ENCODE results near the gene FDX2.
A peak's percentile ranks its signal among the peaks of the same experiment; 100 is the strongest.

The FDX2 gene

GRCh38 chr19:10333758-10334587 is 18.2 kb upstream of the FDX2 start:
- in situ Hi-C loops (cut with HindIII; ENCODE audit: low sequenced_read_pairs), result no loop called here
- DNase-seq (ENCODE audit: low read depth), result no peak
- H3K4me3 ChIP-seq (ENCODE audit: low read depth, low read length), result peak overlapping the region; percentile 68
- no peak for TF ChIP-seq CTCF (IDR thresholded peaks at IDR 0.05; ENCODE audit: low read depth, low read length, missing control alignments)

- TF ChIP-seq CTCF (IDR thresholded peaks at IDR 0.05; ENCODE audit: low read depth, low read length, missing control alignments), result no peak
- in situ Hi-C loops (cut with HindIII; ENCODE audit: low sequenced_read_pairs), result no loop called here
- peak; percentile 95 for DNase-seq (ENCODE audit: low read depth)
- peak within 1 kb of the TSS; percentile 68 for H3K4me3 ChIP-seq (ENCODE audit: low read depth, low read length)
Observed at GRCh38 chr19:10332965-10333757, 17.3 kb upstream of the FDX2 start, which contains the start of gene RAVER1. RAVER1 (minus strand) TSS chr19:10333529; CDS start chr19:10333507, 22 bp downstream.

- H3K4me3 ChIP-seq (ENCODE audit: low read depth, low read length), result peak overlapping the region; percentile 68
- DNase-seq (ENCODE audit: low read depth), result no peak
- in situ Hi-C loops (cut with HindIII; ENCODE audit: low sequenced_read_pairs), result no loop called here
- no peak for TF ChIP-seq CTCF (IDR thresholded peaks at IDR 0.05; ENCODE audit: low read depth, low read length, missing control alignments)
Observed at GRCh38 chr19:10332158-10332964, 16.5 kb upstream of the FDX2 start.

GRCh38 chr19:10329555-10329954 is 13.7 kb upstream of the FDX2 start:
- no peak for DNase-seq (ENCODE audit: low read depth)
- in situ Hi-C loops (cut with HindIII; ENCODE audit: low sequenced_read_pairs), result no loop called here

GRCh38 chr19:10328558-10329429 is 13.0 kb upstream of the FDX2 start:
- no peak for DNase-seq (ENCODE audit: low read depth)
- H3K4me3 ChIP-seq (ENCODE audit: low read depth, low read length), result no peak overlapping the region
- in situ Hi-C loops (cut with HindIII; ENCODE audit: low sequenced_read_pairs), result no loop called here
- TF ChIP-seq CTCF (IDR thresholded peaks at IDR 0.05; ENCODE audit: low read depth, low read length, missing control alignments), result no peak

More at GRCh38 chr19:10329555-10329954, 13.7 kb upstream of the FDX2 start:
- no peak for TF ChIP-seq CTCF (IDR thresholded peaks at IDR 0.05; ENCODE audit: low read depth, low read length, missing control alignments)
- no peak overlapping the region for H3K4me3 ChIP-seq (ENCODE audit: low read depth, low read length)

Measured in astrocyte of the cerebellum (primary cell).